ENCODE results near the gene NARS2.

DNA sequence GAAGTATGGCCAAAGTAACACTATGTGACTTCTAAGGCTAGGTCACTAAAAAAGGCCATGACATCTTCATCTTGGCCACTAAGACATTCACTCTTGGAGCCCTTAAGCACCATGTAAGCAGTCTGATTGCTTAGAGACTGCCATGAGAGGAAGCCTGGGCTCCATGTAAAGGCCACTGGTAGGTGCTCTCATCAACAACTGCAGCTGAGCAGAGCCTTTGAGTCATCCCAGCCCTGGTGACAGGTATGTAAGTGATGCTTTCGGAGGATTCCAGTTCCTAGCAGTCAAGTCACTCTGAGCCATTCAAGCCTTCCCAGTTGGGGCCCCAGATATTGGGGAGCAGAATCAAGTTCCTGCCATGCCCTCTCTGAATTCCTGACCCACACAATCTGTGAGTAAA is 183.2 kb downstream of the NARS2 start:
- TF ChIP-seq, protein P1, sequence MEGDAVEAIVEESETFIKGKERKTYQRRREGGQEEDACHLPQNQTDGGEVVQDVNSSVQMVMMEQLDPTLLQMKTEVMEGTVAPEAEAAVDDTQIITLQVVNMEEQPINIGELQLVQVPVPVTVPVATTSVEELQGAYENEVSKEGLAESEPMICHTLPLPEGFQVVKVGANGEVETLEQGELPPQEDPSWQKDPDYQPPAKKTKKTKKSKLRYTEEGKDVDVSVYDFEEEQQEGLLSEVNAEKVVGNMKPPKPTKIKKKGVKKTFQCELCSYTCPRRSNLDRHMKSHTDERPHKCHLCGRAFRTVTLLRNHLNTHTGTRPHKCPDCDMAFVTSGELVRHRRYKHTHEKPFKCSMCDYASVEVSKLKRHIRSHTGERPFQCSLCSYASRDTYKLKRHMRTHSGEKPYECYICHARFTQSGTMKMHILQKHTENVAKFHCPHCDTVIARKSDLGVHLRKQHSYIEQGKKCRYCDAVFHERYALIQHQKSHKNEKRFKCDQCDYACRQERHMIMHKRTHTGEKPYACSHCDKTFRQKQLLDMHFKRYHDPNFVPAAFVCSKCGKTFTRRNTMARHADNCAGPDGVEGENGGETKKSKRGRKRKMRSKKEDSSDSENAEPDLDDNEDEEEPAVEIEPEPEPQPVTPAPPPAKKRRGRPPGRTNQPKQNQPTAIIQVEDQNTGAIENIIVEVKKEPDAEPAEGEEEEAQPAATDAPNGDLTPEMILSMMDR (IDR thresholded peaks at IDR 0.05): no peak
- TF ChIP-seq EZH2 (IDR thresholded peaks at IDR 0.05; ENCODE audit: borderline replicate concordance, insufficient read depth, low read depth, low read length, poor library complexity, severe bottlenecking): no peak

Measured in B cell (primary cell).